AG08395 (cell line): ENCODE measurements around the gene SMIM45.

Source experiments
- DNase-seq: peaks from one replicate; pipeline ENCODE4 v3.0.0; 2012; ENCODE audit warnings: mixed read lengths, low spot score

SMIM45 gene

DNA sequence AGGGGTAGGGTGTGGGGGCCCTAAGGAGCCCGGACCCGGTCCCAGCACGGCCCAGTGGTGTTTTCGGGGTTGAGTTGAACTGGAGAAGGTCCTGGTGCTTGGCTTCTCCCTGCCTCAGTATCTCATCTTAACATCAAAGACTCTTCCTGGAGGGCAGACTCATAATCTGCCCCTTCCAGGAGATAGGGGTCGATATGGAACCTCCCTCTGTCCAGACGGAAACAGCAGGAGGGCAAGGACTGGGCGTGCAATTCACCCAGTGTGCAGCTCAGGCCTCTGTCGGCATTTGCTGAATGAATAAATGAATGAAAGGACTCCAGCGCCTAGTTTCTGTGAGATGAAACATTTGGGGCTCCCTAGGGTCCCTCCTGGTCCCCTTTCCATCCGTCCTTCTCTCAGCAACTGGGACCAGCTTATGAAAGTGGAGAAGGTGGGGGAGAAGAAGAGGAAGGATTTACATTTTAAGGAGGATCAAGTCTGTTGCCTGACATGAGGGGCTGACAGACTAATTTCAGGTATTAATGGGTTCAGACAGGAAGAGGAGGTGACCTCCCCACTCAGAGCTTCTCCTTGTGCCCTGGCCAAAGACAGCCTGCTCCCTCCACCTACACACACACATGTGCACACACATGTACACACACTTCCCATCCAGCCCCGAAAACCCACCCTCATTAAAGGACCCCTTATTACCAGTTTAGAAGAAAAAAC, 36.0 kb upstream of the SMIM45 start:
- no peak for DNase-seq

DNA sequence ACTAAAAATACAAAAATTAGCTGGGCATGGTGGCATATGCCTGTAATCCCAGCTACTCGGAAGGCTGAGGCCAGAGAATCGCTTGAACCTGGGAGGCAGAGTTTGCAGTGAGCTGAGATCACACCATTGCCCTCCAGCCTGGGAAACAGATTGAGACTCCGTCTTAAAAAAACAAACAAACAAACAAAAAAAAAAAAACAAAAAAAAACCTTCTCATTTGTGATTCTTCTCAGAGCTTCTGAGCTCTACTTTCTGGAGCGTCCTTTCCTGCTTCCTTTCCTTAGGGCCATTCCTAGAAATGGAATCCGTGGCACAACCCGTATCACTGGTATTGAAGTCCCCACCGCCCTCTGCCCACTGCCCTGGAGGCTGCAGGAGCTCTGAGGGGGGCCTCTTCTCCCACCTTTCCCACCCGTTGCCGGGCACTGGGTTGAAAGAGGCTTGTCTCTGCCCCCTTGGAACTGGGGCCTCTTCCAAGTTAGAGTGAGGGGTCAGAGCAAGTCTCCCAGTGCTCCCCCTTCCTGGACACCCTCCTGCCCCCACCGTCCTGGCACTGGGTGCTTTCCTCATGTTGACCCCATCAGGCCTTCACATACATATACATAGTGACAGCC, 35.1 kb upstream of the SMIM45 start:
- DNase-seq, result no peak

DNA sequence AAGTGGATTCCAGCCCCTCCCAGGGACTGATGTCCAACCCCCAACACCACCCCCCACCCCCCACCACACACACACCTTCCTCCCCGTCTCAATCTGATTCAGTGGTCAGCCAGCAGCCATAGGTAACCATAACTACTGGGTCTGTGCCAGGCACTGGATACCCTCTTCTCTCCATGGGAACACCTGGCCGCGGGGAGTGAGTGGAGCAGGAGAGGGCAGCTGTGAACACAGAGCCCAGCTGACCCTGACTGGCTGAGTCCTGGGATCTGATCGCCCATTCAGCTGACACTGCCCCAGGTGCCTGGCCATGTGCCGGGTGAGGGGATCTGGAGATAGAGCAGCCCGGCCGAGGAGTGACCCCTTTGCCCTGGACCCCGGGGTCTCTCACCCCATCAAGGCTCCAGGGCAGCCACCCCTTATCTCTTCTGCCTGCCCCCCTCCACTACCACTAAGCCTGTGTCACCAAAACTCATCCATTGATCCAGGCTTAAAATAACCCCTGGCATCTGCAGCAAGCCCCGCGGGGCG, 34.5 kb upstream of the SMIM45 start:
- DNase-seq, result no peak

DNA sequence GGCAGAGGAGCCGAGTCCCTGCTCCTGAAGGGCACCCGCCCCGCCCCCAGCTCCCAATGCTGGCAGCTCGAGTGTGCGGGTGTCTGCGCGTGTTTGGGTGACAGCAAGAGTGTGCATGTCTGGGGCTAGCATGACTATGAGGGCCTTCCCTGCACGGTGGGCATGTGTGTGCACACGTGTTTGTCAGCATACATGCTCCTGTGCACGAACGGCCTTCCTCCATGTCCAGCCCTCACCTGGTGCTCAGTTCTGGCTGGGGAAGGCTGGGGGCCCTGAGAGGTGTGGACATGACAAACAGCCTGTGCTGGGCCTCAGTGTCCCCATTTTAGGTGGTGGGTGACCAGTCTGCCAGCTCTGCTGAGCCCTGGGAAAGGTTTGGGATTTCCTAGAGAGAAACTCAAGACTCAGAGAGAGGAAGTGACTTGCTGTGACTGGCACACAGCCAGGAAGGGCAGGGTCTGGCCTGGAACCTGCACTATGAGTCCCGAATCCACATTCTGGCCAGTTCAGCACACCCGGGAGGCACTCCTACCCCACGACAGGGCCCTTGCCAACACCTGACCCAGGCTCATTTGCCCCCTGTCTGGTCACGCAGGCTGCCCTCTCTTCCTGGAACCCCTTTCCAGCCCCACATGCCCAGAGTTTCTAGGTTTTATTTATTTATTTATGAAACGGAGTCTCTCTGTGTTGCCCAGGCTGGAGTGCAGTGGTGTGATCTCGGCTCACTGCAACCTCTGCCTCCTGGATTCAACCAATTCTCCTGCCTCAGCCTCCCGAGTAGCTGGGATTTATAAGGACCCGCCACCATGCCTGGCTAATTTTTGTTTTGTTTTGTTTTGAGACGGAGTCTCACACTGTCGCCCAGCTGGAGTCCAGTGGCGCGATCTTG, 33.8 kb upstream of the SMIM45 start:
- peak; percentile 32 for DNase-seq

DNA sequence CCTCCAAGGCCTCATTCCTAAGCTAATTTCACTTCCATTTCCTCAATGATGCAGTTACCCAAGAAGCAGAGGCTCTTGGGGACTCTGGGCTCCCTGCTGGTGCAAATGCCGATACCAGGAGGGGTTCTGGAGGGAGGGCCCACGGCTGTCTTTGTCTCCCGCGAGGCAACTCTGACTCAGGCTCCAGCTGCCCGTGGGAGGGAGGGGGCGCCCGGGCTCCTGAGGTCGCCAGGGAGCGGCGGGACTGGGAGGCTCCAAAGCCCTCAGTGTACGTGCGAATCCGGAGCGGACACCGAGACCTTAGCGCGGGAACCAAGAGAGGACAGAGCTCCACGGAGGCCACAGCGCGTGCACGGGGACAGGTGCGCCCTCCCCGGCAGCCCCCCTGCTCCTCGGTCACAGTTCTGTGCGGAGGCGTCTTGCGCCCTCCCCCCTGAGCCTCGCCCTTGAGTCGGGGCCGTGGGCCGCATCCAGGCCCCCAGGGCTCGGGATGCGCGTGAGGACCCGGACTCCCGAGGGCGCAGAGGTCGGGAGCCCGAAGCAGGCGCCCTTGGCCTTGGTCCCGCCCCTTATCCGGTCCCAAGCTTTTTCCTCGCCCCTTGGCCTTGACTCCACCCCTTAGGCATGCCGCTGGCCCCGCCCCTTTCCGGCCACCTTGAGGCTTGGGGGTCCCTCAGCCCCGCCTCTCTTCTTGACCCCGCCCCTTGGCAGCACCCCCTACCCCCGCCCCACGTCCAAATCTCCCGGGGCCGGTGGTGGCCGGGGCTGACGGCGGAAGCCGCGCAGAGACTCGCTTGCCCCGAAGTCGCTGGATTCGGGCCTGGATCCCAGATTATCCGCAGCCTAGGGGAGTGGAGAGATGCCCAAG, 32.4 kb upstream of the SMIM45 start:
- DNase-seq, result peak; percentile 66

DNA sequence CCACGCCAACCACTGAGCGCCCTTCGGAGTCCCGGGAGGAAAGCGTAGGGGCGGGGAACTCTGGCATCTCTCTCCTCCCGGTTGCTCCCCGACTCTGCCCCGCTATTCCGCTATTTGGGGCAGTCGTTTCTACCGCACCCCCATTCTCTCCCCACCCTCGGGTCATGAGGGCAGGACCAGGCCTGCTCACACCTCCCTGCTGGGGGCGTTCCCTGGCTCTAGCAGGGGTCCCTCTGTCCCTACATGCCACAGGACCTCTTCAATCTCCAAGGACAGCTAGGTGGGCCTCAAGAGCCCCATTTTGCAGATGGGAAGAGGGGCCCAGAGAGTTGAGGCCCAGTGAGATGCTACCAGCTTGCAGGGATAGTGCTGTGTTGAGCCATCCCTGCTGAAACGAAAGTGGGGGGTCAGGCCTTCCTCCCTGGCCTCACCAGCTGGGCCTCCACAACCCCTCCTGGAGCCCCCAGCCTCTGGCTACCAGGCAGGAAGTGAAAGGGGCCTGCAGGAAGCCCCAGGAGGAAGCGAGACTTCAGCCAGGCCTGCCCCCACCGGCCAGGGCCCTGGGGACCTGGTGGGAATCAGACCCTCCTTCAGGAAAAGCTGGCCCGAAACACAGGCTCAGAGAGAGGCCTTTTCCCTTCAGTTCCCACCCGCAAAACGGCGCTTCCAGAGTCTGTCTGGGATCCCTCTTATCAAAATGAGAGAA, 31.5 kb upstream of the SMIM45 start:
- DNase-seq, result no peak

DNA sequence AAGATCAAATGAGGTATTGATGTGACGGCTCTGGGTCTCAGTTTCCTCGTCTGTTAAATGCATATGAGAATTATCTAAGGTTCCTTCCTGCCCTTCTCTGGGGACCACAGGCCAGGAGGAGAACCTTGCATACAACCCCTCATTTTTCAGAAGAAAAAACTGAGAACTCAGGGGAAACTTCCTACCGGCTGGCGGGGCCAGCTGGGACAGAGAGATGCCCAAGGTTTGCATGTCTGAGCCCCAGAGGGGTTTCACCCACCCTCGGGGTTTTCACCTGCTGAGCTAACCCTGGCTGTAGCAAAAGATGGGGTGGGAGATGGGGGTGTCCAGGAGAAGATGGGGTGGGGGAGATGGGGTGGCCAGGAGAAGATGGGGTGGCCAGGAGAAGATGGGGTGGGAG, 29.6 kb upstream of the SMIM45 start:
- no peak for DNase-seq

DNA sequence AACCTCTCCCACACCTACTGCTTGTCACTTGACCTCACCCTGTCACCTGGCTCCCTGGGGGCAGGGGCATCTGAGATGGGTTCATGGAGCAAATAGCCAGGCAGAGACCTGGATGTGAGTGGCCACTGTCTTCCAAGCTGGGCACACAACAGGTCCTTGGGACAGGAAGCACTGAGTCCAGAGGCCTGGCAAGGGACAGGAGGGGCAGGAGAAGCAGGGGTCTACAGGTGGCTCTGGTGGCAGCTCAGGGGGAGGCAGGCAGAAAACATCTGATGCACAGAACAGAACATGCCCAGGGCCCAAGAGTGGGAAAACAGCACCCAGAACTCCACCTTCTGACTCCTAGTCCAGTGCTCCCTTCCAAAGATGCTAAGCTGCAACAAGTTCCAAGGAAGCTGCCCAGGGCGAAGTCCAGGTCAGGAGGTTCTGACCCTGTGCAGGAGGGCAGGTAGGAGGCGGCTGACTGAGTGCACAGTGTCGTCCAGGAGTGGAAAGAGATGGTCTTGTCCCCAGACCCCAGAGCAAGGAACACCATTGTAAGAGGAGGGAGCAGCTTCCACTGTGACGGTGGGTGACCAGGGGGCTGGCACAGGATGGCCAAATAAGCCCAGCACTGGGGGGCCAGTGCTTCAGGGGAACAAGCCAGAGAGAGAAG, 28.9 kb upstream of the SMIM45 start:
- no peak for DNase-seq

DNA sequence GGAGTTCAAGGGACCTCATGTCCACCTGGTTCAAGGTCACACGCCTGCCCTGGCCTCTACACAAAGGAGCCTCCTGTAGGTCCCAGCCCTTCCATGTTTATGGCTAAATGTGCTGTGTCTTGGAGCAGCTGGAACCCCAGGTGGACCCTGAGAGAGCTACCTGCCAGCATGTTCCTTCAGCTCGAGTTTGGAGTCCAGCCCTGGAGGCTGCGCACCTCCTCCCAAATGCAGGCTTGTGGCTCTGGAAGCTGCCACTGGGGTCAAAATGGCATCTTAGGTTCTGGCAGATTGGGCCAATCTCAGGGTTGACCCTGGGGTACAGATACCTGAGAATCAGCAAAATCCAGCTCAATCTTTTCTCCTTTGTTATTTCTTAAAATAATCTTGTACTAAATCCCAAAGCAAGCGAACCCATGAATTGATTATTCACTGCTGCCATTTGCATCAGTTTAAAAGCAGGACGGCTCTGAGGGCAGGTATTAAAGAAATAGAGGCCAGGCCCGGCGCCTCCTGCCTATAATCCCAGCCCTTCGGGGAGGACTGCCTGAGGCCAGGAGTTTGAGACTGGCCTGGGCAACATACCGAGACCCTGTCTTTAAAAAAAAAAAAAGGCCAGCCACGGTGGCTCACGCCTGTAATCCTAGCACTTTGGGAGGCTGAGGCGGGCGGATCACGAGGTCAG, 28.2 kb upstream of the SMIM45 start:
- DNase-seq, result no peak

DNA sequence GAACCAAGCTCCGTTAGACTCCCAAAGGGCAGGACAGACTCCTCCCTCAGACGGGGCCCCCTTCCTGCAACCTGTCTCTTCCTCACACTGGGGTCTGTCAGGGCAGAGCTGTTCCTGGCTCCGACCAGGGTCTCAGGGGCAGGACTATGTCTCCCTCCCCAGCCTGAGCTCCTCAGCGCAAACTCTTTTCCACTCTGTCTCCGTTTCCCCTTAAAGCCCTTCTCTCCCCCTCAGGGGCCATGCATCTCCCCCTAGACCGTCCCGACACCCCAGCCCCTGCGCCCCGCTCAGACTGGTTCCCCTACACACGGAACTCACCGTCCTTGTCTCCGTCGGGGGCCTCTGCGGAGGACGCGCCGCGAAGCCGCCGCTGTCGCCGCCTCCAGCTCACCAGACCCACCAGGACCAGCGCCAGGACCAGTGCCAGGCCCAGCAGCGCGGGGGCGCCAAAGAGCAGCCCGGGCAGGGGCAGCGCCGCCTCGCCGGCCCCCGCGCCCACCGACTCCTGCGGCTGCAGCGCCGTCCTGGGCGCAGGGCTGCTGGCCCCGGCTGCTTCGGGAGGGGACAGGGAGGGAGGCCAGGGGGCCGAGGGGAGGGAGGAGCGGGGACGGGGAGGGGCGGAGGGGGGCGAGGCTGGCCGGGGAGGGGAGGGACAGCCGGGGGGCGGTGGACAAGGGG, 26.0 kb upstream of the SMIM45 start:
- peak; percentile 61 for DNase-seq

DNA sequence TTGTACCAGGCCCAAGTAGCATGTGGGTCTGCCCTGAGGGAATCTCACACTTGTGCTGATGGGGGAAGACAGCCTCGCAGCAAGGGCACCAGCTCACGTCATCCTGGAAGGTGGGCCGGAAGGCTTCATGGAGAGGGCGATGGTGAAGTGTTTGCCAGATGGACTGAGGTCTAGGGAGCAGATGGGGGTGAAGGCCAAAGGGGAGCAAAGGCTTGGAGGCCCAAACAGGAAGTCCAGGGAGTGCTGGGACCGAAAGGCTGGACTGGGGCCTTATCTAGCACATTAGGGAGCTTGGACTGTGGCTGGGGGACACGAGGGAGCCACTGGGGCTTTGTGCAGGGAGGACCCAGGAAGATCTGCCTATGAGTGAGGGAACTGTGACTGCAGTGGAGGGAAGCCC, 24.1 kb upstream of the SMIM45 start:
- DNase-seq, result no peak

DNA sequence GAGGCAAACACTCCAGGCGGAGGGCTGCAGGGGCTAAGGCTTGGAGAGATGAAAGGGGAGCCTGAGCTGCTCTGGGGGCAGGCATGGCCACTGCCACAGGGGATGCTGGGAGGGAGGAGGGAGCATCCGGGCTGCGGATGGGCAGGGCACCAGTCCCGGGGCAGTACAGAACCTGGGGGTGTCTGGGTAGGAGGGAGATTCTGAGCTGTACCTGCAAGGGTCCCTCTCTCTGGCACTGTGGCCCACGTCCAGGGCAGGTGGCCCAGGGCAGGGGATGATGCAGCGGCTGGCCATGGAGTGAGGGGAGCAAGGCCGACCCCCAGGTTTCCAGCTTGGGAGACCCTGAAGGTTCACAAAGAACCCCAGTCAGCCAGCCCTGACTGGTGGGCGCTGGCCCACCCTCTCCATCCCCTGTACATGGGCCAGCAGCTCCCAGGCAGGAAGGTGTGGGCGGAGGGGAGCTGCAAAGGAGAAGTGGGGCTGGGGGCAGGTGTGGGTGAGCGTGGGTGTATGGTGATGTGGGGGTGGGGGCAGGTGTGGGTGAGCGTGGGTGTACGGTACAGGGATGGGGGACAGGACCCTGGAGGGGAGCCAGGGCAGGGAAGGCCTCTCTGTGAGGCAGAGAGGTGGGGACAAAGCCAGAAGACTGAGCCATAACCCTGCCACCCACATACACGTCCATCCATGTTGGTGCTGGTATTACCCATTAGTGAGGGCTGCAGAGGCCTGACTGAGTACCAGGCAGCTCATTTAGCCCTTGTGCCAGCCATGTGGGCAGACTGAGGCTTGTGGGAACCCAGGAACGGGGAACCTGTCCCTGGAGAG, 23.1 kb upstream of the SMIM45 start:
- DNase-seq, result no peak

DNA sequence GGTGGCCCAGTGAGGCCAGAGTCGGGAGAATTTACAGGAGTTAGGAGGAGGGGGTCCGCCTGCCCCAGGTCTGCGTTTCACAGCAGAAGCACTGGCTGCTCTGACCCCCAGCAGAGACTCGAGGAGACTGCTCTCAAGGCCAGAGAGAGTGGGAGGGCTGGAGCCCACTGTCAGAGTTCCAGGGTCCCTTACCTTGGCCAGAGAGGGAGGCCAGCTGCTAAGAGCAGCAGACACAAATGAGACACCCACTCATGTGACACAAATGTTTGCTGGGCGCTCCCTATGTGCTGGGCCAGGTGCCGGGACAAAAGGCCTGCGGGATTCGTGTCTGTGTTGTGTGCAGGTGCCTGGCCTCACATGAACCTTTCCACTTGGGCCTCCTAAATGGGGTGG, 22.5 kb upstream of the SMIM45 start:
- DNase-seq, result no peak

DNA sequence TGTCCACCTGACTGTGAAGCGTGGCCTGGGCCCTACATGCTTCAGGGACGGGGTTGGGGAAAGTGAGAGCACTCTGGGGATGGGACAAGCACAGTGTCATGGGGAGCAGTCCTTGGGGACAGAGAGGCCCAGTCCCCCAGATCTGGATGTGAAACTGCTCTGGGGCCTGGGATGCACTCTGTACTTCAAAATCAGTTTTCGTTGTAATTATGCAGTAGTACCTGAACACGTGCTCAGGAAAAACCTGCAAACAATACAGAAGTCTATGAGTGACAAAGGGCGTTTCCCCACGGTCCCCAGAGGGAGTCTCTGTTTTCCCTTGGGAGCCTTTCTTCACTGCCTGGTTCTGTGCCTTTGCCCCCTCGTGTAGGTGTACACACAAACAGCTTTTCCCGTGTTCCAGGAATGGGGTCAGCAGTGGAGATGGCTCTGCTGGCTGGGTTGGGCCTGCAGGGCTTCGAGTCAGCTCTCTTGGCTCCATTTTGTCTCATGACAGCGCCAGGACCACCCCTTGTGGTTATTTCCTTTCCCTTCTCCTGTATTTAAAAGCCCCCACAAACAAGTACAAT, 20.2 kb upstream of the SMIM45 start:
- DNase-seq, result no peak

DNA sequence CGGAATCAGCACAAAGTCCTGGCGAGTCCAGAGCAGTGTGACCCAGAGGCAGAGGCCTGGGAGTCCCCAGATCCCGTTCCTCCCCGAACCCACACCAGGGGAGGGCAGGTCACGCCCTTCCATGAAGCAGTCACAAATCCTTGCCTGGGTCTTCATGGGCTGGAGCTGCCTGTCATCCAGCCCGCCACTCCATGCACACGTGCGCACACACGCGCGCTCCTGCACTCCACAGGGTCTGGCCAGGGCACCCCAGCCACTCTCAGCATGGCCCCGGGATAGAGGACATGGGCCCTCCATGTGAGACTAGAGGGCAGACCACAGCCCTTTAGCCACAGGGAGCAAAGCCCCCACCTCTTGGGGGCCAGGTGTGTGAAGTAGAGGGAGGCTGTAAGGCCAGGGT, 19.6 kb upstream of the SMIM45 start:
- no peak for DNase-seq

DNA sequence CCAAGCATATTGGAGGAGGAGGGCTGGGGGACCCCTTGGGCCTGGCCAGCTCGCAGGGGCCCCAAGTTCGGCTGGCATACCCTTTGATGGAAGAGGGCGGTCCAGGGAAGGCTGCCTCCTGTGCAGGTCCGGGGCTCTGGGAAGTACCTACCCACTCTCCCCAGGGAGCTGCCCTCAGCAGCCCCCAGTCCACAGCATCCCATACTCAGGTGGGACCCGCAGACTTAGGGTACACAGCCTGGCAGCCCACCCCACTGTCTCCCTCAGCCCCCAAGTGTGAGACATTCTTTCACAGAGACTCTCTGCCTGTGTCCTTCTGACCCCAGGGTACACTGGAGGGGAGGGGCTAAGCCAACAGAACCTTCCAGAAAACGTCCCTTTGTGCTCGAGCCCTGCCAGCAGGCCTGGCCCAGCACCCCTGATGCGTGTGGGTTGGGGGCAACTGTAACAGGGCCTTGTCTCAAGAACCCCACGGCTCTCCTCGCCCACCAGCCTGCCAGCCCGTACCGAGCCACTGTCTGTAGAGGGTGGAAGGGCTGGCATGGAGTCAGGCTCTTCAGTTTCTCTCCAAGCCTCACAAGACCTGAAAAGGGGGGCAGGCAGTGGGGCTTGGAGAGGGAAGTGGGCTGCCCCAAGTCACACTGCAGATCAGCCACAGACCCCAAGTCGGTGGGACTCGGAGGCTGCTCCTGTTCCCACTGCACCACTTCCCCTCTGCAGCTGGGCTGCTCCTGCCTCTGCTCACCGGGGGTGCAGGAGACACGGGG, 18.4 kb upstream of the SMIM45 start:
- DNase-seq, result no peak

DNA sequence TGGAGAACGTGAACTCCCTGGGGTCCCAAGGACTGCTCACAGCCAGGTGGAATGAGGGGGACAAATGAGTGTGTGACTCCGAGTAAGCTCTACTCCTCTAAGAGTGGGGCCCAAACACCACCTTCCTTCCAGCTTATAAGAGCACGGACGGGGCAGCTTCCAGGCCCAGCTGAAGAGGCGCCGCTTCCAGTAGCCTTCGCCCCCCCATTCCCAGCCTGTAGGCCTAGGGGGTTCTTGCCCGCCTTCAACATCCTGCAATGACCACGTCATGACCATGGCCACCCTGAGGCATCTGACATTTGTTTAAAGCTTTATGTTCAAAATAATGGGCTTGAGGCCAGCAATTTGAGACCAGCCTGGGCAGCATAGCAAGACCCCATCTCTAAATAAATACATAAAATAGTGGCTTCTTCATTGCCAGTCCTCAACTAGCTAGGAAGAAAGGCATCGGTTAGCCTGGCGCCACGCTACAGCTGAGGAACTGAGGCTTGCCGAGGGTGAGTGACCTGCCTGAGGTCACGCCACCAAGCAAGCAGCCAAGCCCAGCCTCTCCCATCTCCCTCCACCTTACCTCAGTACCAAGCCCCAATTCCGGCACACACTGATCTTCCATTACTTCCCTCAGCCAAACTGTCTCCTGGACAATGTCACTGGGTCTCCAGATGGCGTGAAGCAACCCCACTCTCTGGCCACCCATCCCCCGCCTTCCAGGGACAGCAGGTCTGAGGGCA, 17.5 kb upstream of the SMIM45 start:
- no peak for DNase-seq
